ENCODE data around the gene MFSD6.
"Not testable (repeated sequence)": the region's sequence is repeated elsewhere in the genome, so short reads cannot be mapped to it uniquely, and the experiment has no call there.

MFSD6 gene

DNA sequence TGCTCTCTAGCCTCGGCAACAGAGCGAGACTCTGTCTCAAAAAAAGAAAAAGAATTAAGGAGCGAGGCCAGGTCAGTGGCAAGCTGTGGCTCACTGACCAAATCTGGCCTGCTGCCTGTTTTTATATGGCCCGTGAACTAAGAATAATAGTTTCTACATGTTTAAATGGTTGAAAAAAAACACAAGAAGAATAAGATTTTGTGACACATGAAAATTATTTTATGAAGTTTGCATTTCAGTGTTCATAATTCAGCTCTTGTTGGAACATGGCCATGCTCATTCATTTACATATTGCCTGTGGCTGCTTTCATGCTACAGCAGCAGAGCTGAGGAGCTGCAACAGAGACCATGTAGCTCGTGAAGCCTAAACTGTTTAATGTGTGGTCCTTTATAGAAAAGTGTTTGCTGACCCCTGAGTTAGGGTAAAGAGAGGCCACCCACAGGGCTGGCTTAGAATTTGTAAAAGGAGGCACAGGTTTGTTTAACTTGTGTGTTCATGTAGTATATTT lies 59.5 kb downstream of the MFSD6 start:
- DNase-seq = peak; percentile 39

DNA sequence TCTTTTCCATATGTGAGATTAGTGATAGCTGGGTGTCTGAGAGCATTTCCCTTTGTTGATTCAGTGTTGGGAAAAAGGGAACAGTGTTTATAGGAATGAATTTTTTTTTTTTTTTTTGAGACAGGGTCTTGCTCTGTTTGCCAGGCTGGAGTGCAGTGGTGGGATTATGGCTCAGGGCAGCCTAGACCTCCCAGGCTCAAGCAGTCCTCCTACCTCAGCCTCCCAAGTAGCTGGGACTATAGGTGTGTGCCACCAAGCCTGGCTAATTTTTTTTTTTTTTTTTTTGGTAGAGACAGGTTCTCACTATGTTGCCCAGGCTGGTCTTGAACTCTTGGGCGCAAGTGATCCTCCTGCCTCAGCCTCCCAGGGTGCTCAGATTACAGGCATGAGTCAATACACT lies 60.2 kb downstream of the MFSD6 start:
- not testable (repeated sequence) for DNase-seq

DNA sequence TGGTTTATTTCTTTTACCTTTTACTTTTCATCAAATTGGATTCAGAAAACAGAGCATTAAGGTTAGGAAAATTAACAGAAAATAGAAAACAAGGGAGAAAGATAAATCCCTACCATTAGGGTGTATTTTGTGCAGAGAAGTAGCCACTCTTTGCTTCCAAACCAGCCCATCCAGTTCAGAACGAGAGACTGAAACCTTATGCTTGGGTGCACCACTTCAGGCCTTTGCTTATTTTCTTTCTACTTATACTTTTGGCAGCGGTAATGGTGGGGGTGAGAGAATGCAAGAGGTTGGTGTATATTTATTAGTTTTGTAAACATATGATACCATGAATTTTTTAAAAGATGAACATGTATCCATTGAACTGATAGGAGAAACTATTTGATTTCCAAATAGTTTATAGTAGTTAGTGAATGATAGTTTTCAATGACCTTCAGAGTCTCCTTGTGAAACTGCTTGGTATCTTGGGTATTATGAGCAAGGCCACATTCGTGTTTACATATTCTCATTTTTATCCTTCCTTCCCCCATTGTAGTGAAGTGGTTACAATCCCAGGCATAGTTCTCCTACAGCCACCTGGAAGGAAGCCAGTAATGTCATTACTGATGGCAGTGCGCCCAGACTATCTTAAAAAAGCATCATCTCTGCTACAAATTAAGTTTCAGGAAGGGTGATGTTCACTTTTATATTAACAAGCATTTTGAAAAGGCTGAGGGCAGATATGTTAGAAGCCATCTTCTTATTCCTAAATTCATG lies 60.8 kb downstream of the MFSD6 start:
- peak; percentile 98 for DNase-seq

DNA sequence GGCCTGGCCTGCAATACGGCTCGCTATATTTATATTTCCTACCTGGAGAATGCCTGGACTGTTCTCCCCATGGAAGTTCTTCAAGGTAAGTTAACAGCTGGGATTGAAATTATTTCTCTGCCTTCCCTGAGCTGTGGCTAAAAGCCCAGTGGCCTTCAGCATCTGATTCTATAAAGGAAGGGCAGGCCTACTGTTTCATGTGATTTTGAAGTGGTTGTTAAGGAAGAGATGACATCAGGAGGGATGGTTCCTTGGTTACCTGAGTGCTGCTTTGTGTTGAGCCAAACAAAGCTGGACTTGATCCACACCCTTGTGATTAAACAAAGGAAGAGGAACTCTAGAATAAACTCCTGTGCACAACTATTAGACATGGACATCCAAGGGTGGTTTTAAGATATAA lies 61.6 kb downstream of the MFSD6 start:
- peak; percentile 84 for DNase-seq

- no peak for DNase-seq
Measured at GRCh38 chr2:190470256-190470826, 62.2 kb downstream of the MFSD6 start.

GRCh38 chr2:190477661-190478454 lies 69.7 kb downstream of the MFSD6 start:
- peak; percentile 73 for DNase-seq

DNA sequence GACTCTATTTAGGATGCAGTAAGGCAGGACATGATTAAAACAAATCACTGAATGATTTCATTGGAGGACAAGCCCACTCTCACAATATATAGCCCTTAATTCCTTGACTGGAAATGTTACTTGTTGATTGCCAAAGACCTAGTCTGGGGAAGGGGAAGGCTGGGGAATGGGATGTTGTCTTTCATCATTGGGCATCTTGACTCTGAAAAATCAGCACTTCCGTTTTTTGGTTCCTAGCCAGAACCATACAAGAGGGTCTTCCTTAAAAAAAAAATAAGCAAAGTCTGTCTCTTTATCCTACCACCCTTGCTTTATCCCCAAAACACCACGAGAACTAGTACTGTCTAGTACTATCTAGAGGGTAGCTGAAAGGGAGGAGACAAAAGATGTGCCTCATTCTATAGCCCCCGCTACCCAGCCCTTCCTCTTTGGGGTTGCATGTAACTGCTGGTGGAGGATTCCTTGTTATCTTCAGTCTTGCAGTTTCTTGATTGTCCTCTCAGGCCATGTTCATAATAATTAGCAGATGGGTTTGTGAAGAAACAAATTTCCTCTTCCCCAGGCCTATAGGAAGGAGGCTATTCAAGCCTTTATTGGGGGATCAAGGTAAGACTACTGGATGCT lies 70.5 kb downstream of the MFSD6 start:
- no peak for DNase-seq

DNA sequence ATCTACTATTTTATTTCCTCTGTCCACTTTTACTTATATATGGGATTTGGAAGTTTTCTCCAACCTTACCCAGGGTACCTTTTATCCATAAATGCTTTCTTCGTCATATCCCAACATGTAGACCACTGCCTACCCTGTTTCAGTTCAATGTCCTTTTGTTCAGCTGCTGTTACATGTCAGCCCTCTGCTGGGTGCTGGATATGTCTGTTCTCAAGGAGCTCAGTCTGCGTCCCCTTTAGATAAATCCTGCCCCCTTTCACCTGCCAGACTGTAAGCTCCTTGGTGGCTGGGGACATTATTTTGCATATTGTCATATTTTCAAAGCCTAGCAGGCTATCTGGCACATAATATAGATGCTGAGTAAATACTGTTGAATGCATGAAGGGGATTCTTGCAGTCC lies 73.2 kb downstream of the MFSD6 start:
- DNase-seq = no peak

GRCh38 chr2:190482451-190482850 lies 74.3 kb downstream of the MFSD6 start:
- no peak for DNase-seq

DNA sequence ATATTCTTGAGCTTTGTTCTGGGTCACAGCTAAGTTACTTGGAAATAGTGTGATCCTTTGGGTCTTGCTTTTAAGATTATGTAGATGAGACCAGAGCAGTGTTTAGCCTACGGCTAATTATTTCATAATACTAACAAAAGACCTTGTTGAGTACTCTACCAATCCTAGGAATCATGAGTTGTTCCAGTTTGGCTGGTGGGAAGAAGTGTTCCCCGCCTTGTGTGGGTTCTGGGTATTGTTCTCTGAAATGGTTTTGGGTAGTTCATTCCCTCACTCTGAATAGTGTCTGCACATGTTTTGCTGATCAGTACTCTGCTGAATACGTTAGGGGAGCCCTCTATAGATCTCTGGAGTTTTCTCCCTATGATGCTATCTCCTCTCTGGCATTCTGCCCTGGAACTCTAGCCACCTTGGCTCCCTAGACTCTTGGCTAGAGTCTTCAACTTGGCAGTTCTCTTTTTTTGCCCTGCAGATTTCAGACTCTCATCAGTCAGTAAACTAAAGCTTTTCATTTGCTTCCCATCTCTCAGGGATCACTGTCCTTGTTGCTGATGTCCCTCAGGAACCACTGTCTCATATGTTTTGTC lies 78.0 kb downstream of the MFSD6 start:
- no peak for DNase-seq

- no peak for DNase-seq
Measured at GRCh38 chr2:190488516-190489233, 80.5 kb downstream of the MFSD6 start.

DNA sequence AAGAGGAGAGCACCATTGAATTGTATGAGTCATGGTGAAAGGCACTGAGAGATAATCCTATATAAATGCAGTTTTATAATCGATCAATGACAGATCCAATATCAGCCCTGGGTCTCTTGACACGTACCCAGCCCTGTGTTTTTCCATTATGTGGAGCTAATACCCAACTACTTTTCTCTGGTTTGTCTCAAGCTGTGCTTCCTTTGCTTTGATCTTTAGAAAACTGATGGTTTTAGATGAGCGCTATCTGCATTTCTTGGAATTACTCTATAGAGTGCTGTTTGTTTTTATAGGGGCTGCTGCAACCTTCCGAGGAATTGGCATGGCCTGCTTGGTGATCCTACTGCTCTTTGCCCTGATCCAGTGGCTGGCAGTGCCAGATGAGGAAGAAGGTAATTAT lies 81.3 kb downstream of the MFSD6 start:
- no peak for DNase-seq

DNA sequence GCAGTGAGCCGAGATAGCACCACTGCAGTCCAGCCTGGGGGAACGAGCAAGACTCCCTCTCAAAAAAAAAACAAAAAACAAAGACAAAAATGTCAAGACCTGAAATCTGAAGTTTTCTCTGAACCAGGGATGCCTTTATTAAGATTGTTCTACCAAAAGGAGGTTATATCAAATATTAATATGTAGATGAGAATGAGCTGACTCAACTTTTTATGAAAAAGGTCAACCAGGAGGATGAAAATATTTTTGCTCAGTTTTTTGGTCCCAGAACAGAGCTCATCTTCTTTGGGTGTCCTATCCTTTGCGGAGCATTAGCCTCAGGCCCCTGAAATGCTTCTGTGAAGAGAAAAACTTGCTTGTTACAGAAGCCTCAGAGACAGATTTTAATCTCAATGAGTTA lies 82.3 kb downstream of the MFSD6 start:
- DNase-seq = no peak

DNA sequence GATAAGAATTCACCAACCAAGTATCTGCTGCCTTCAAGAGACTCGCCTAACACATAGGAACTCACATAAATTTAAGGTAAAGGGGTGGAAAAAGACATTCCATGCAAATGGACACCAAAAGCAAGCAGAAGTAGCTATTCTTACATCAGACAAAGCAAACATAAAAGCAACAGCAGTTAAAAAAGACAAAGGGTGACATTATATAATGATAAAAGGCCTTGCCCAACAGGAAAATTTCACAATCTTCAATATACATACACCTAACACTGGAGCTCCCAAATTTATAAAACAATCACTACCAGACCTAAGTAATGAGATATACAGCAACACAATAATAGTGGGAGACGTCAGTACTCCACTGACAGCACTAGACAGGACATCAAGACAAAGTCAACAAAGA lies 84.9 kb downstream of the MFSD6 start:
- no peak for DNase-seq

GRCh38 chr2:190494600-190495227 lies 86.6 kb downstream of the MFSD6 start:
- DNase-seq = not testable (repeated sequence)

DNA sequence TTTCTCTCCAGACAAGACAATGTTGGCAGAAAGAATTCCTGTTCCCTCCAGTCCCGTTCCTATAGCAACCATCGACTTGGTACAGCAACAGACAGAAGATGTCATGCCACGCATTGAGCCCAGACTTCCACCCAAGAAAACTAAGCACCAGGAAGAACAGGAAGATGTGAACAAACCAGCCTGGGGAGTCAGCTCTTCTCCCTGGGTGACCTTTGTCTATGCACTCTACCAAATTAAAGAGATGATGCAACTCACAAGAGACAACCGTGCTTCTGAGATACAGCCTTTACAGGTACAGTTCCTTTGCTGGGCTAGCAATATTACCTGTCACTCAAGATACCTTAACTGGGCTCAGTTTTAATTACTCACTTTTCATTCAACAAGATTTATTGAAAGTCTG lies 89.3 kb downstream of the MFSD6 start:
- DNase-seq = no peak

GRCh38 chr2:190499273-190499672 lies 91.1 kb downstream of the MFSD6 start:
- DNase-seq = no peak

- no peak for DNase-seq
Measured at GRCh38 chr2:190500054-190500502, 91.9 kb downstream of the MFSD6 start.

DNA sequence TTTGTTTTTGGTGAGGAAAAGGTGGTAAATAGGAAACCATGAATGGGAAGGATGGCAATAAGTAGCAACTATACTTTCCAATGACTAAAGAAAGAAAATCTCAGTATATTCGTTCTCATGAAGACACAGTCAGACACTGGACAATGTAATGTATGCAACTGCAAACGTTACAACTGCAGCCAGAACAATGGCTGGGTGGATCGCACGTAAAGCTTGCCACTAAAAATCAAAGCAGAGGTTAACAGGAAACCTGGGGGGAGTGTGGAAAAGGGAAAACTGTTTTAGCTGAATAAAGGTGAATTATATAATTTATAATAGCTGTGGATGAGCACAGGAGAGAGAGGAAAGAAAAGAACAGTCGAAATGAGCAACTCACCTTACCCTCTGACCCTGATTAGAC lies 93.1 kb downstream of the MFSD6 start:
- no peak for DNase-seq

GRCh38 chr2:190501702-190502407 lies 93.7 kb downstream of the MFSD6 start:
- DNase-seq = no peak

- no peak for DNase-seq
Measured at GRCh38 chr2:190503088-190503487, 94.9 kb downstream of the MFSD6 start.

All from NCI-H2227 treated with DMSO at 0.1 percent for 48 hours (cell line).